ENCODE measurements around the gene CMC2.

DNA sequence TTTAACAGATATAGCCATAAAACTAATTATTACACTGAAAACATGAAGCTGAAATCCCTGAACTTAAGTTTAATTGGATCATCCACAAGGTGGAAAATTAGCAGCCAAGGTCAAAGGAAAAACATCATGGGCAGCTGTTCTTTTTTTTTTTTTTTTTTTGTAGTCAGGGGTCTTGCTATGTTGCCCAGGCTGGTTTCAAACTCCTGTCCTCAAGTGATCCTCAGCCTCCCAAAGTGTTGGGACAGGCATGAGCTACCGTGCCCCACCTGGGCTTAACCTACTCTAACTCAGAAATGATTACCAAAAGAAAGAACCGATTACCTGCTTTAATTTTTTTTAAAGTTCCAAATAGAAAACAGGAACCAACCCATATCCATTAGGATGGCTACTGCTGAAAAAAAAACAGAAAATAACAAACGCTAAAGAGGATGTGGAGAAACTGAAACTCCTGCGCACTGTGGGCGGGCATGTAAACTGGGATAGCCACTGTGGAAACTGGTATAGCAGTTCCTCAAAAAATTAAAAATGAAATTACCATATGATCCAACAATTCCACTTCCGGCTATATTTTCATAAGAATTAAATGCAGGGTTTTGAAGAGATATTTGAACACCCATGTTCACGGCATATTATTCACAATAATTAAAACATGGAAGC, 8.6 kb downstream of the CMC2 start:
- TF ChIP-seq CTCF (tag by site-specific recombination; IDR thresholded peaks at IDR 0.05), result no peak
- no peak for TF ChIP-seq ZNF280D (tag by site-specific recombination; IDR thresholded peaks at IDR 0.05)
- TF ChIP-seq, protein P1, sequence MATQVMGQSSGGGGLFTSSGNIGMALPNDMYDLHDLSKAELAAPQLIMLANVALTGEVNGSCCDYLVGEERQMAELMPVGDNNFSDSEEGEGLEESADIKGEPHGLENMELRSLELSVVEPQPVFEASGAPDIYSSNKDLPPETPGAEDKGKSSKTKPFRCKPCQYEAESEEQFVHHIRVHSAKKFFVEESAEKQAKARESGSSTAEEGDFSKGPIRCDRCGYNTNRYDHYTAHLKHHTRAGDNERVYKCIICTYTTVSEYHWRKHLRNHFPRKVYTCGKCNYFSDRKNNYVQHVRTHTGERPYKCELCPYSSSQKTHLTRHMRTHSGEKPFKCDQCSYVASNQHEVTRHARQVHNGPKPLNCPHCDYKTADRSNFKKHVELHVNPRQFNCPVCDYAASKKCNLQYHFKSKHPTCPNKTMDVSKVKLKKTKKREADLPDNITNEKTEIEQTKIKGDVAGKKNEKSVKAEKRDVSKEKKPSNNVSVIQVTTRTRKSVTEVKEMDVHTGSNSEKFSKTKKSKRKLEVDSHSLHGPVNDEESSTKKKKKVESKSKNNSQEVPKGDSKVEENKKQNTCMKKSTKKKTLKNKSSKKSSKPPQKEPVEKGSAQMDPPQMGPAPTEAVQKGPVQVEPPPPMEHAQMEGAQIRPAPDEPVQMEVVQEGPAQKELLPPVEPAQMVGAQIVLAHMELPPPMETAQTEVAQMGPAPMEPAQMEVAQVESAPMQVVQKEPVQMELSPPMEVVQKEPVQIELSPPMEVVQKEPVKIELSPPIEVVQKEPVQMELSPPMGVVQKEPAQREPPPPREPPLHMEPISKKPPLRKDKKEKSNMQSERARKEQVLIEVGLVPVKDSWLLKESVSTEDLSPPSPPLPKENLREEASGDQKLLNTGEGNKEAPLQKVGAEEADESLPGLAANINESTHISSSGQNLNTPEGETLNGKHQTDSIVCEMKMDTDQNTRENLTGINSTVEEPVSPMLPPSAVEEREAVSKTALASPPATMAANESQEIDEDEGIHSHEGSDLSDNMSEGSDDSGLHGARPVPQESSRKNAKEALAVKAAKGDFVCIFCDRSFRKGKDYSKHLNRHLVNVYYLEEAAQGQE (tag by site-specific recombination; IDR thresholded peaks at IDR 0.05), result no peak
- TF ChIP-seq PRDM4 (tag by site-specific recombination; IDR thresholded peaks at IDR 0.05), result no peak
- TF ChIP-seq, protein P2, sequence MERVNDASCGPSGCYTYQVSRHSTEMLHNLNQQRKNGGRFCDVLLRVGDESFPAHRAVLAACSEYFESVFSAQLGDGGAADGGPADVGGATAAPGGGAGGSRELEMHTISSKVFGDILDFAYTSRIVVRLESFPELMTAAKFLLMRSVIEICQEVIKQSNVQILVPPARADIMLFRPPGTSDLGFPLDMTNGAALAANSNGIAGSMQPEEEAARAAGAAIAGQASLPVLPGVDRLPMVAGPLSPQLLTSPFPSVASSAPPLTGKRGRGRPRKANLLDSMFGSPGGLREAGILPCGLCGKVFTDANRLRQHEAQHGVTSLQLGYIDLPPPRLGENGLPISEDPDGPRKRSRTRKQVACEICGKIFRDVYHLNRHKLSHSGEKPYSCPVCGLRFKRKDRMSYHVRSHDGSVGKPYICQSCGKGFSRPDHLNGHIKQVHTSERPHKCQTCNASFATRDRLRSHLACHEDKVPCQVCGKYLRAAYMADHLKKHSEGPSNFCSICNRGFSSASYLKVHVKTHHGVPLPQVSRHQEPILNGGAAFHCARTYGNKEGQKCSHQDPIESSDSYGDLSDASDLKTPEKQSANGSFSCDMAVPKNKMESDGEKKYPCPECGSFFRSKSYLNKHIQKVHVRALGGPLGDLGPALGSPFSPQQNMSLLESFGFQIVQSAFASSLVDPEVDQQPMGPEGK (tag by site-specific recombination; IDR thresholded peaks at IDR 0.05), result no peak
- no peak for TF ChIP-seq ZNF510 (tag by site-specific recombination; IDR thresholded peaks at IDR 0.05; ENCODE audit: insufficient replicate concordance)
- TF ChIP-seq ZNF274 (IDR thresholded peaks at IDR 0.05; ENCODE audit: low read length), result no peak
- no peak for TF ChIP-seq ZNF274 (tag by site-specific recombination; IDR thresholded peaks at IDR 0.05; ENCODE audit: borderline replicate concordance)
- TF ChIP-seq ZNF121 (tag by site-specific recombination; IDR thresholded peaks at IDR 0.05), result peak; percentile 68
- TF ChIP-seq ZNF768 (tag by site-specific recombination; IDR thresholded peaks at IDR 0.05), result no peak
- TF ChIP-seq ZFP41 (tag by site-specific recombination; IDR thresholded peaks at IDR 0.05; ENCODE audit: borderline replicate concordance), result no peak
- no peak for TF ChIP-seq HOXA7 (CRISPR knock-in tag; IDR thresholded peaks at IDR 0.05; ENCODE audit: borderline replicate concordance)
- no peak for TF ChIP-seq ZNF664 (tag by site-specific recombination; IDR thresholded peaks at IDR 0.05)
